ENCODE measurements around the gene AEBP1. TPM values are rescaled to one million over a fixed set of nuclear protein-coding genes. Genes with fewer than 3 reads are reported as not detected.

AEBP1 gene
- total RNA-seq = 10 to 100 TPM; 29.1 to 30.4 TPM

- intact Hi-C loops (cut with micrococcal nuclease) = no loop called here
- POLR2A ChIA-PET = interaction anchor here (1.0 to 3.5 kb wide), 5 partner anchors 10 to 60 kb away, joined by 3 to 17 read pairs (median 7); partner anchors contain the start of genes DBNL and POLD2
Measured at GRCh38 chr7:44103923-44104859, at the start of gene AEBP1. Gene AEBP1 (plus strand): TSS chr7:44104345. CDS start chr7:44104666, 321 bp downstream.

GRCh38 chr7:44056681-44057080, 47.5 kb upstream of the AEBP1 start:
- CTCF ChIA-PET = no interaction called here
- POLR2A ChIA-PET = interaction anchor here (2.3 to 5.5 kb wide), 2 partner anchors 9 to 11 kb away, joined by 9 to 29 read pairs; no protein-coding TSS in a partner anchor

More at GRCh38 chr7:44103923-44104859, at the start of gene AEBP1:
- no peak for TF ChIP-seq CTCF (IDR thresholded peaks at IDR 0.05)
- Mint-ChIP-seq H3K9me3 (no peaks in the 10 kb centered on the region), H3K36me3 (ENCODE audit: low read depth) (peaks cover 2% of the 10 kb centered on the region), H3K4me1 (ENCODE audit: low read depth) (peaks cover 19% of the 10 kb centered on the region), H3K4me3 (peak within 1 kb of the TSS; percentile 81), H3K27ac (peak within 1 kb of the TSS; percentile 56), H3K27me3 (peaks cover 2% of the 10 kb centered on the region)
- peak; percentile 54 for DNase-seq
- peak; percentile 67 for ATAC-seq
- CTCF ChIA-PET = interaction anchor here (1.1 to 1.7 kb wide), 3 partner anchors 19 to 97 kb away, joined by 3 to 5 read pairs (median 3); partner anchors contain the start of genes POLD2 and YKT6

GRCh38 chr7:44057181-44057848, 46.8 kb upstream of the AEBP1 start:
- Mint-ChIP-seq H3K27ac (peak overlapping the region; percentile 68), H3K36me3 (ENCODE audit: low read depth) (peaks cover 48% of the 10 kb centered on the region), H3K27me3 (no peaks in the 10 kb centered on the region), H3K4me1 (ENCODE audit: low read depth) (peaks cover 33% of the 10 kb centered on the region), H3K4me3 (no peak overlapping the region), H3K9me3 (no peaks in the 10 kb centered on the region)
- ChIA-PET CTCF (no interaction called here), POLR2A (interaction anchor here (2.3 to 5.5 kb wide), 2 partner anchors 10 kb away, joined by 9 to 29 read pairs; no protein-coding TSS in a partner anchor)
- no peak for TF ChIP-seq CTCF (IDR thresholded peaks at IDR 0.05)
- intact Hi-C loops (cut with micrococcal nuclease) = no loop called here
- ATAC-seq (no peak), DNase-seq (no peak)

More at GRCh38 chr7:44056681-44057080, 47.5 kb upstream of the AEBP1 start:
- Mint-ChIP-seq H3K27ac (no peak overlapping the region), H3K9me3 (no peaks in the 10 kb centered on the region), H3K27me3 (no peaks in the 10 kb centered on the region), H3K4me1 (ENCODE audit: low read depth) (peaks cover 37% of the 10 kb centered on the region), H3K36me3 (ENCODE audit: low read depth) (peaks cover 52% of the 10 kb centered on the region), H3K4me3 (no peak overlapping the region)
- ATAC-seq (no peak), DNase-seq (no peak)
- intact Hi-C loops (cut with micrococcal nuclease) = no loop called here
- TF ChIP-seq CTCF (IDR thresholded peaks at IDR 0.05) = no peak

GRCh38 chr7:44057849-44058758, 46.0 kb upstream of the AEBP1 start:
- Mint-ChIP-seq H3K27ac (peak overlapping the region; percentile 86), H3K36me3 (ENCODE audit: low read depth) (peaks cover 43% of the 10 kb centered on the region), H3K9me3 (no peaks in the 10 kb centered on the region), H3K27me3 (no peaks in the 10 kb centered on the region), H3K4me1 (ENCODE audit: low read depth) (peaks cover 28% of the 10 kb centered on the region), H3K4me3 (no peak overlapping the region)
- ChIA-PET POLR2A (interaction anchor here (0.9 to 5.5 kb wide), 4 partner anchors 9 to 38 kb away, joined by 4 to 29 read pairs (median 6); no protein-coding TSS in a partner anchor), CTCF (interaction anchor here (0.6 kb wide), 1 partner anchor 164 kb away, joined by 3 read pairs; no protein-coding TSS in a partner anchor)
- ATAC-seq = no peak
- no peak for TF ChIP-seq CTCF (IDR thresholded peaks at IDR 0.05)
- DNase-seq = peak; percentile 1
- intact Hi-C loops (cut with micrococcal nuclease) = no loop called here
